ENCODE data around the gene HCRTR1.

Gene HCRTR1

DNA sequence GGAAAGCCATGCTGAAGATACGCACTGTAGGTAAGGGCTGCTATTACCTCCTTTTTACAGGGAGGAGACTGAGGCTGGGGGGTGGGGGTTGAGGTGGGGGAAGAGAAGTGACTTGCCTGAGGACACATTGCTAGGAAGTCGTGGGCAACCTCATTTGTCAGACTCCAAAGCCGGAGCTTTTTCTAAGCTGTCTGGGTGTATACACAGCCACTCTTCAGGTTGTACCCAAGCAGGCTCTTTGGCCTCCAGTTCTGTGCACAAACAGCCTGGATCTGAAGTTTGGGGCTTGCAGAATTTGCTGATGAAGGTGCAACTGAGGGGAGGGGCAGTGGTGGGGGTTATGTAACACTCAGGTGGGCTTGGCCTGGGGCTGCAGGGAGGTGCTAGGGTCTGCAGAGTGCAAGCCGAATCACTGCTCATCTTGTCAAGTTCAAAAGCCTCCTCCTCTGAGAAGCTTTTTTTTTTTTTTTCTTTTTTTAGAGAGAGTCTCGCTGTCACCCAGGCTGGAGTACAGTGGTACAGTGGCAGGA, 24.3 kb upstream of the HCRTR1 start:
- H3K9me3 ChIP-seq (ENCODE audit: control insufficient read depth, low read length), result no peaks in the 10 kb centered on the region
- no peak overlapping the region for H3K9ac ChIP-seq (ENCODE audit: low read length)
- H3K4me1 ChIP-seq (ENCODE audit: control insufficient read depth, insufficient read depth, low read length), result peaks cover 9% of the 10 kb centered on the region
- no peaks in the 10 kb centered on the region for H3K36me3 ChIP-seq (ENCODE audit: control insufficient read depth, insufficient read depth, low read length, severe bottlenecking)
- no peak for DNase-seq (ENCODE audit: low read depth)
- H3K27me3 ChIP-seq (replicated peaks; ENCODE audit: control insufficient read depth, insufficient read depth, low read length), result no peaks in the 10 kb centered on the region
- no peak overlapping the region for H3K4me3 ChIP-seq (ENCODE audit: low read length)

GRCh38 chr1:31593770-31594632, 23.5 kb upstream of the HCRTR1 start:
- peak; percentile 78 for DNase-seq (ENCODE audit: low read depth)
- H3K9me3 ChIP-seq (ENCODE audit: control insufficient read depth, low read length), result no peaks in the 10 kb centered on the region
- no peak overlapping the region for H3K4me3 ChIP-seq (ENCODE audit: low read length)
- H3K4me1 ChIP-seq (ENCODE audit: control insufficient read depth, insufficient read depth, low read length), result peaks cover 4% of the 10 kb centered on the region
- H3K27me3 ChIP-seq (replicated peaks; ENCODE audit: control insufficient read depth, insufficient read depth, low read length), result no peaks in the 10 kb centered on the region
- no peaks in the 10 kb centered on the region for H3K36me3 ChIP-seq (ENCODE audit: control insufficient read depth, insufficient read depth, low read length, severe bottlenecking)
- no peak overlapping the region for H3K9ac ChIP-seq (ENCODE audit: low read length)

DNA sequence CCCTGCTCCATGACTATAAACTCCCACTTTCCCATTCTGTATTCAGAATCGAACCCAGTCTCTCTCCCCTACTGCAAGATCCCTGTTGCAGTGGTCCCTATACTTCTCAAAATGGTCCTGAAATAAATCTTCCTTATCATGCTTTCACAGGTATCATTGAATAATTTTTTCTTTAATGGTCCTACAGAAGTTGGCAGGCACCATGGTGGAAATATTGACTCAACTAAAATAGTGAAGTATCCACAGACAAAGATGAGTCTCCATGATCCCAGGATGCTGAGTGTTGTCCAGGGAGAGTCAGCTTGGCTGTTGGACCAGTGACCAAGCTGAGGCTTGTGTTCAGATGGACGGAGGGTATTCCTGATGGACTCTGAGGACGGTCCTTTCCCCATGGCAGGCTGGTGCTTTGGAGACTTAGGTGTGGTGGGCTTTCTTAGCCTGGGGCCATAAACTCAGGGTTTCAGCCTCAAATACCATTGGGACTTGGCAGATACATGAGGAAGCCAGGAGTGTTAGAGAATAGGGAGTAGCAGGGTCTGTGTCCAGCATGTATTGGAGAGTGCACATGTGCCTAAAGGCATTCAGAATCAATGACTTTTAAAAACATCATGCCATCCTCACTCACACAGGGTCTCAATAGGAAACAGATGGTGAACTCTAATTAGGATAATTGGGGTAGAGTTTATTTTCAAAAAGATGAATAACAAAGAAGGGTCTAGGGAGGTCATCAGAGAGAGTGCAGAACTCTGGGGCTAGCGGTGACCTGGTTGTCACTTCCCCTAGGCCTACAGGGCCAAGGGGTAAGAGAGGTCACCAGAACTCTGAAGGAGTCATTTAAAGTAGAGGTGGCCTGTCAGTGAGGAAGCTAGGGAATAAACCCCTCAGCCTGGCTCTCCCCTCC, 21.4 kb upstream of the HCRTR1 start:
- H3K36me3 ChIP-seq (ENCODE audit: control insufficient read depth, insufficient read depth, low read length, severe bottlenecking), result no peaks in the 10 kb centered on the region
- no peak overlapping the region for H3K4me3 ChIP-seq (ENCODE audit: low read length)
- no peak overlapping the region for H3K9ac ChIP-seq (ENCODE audit: low read length)
- H3K4me1 ChIP-seq (ENCODE audit: control insufficient read depth, insufficient read depth, low read length), result no peaks in the 10 kb centered on the region
- no peaks in the 10 kb centered on the region for H3K9me3 ChIP-seq (ENCODE audit: control insufficient read depth, low read length)
- DNase-seq (ENCODE audit: low read depth), result no peak
- no peaks in the 10 kb centered on the region for H3K27me3 ChIP-seq (replicated peaks; ENCODE audit: control insufficient read depth, insufficient read depth, low read length)

- Histone ChIP-seq H3K27me3 (replicated peaks; ENCODE audit: control insufficient read depth, insufficient read depth, low read length) (no peaks in the 10 kb centered on the region), H3K36me3 (ENCODE audit: control insufficient read depth, insufficient read depth, low read length, severe bottlenecking) (no peaks in the 10 kb centered on the region), H3K9ac (ENCODE audit: low read length) (no peak overlapping the region), H3K9me3 (ENCODE audit: control insufficient read depth, low read length) (no peaks in the 10 kb centered on the region), H3K4me3 (ENCODE audit: low read length) (no peak overlapping the region), H3K4me1 (ENCODE audit: control insufficient read depth, insufficient read depth, low read length) (no peaks in the 10 kb centered on the region)
- no peak for DNase-seq (ENCODE audit: low read depth)
Measured at GRCh38 chr1:31596737-31597097, 20.8 kb upstream of the HCRTR1 start.

- Histone ChIP-seq H3K9ac (ENCODE audit: low read length) (no peak overlapping the region), H3K27me3 (replicated peaks; ENCODE audit: control insufficient read depth, insufficient read depth, low read length) (no peaks in the 10 kb centered on the region), H3K4me1 (ENCODE audit: control insufficient read depth, insufficient read depth, low read length) (no peaks in the 10 kb centered on the region), H3K4me3 (ENCODE audit: low read length) (no peak overlapping the region), H3K36me3 (ENCODE audit: control insufficient read depth, insufficient read depth, low read length, severe bottlenecking) (no peaks in the 10 kb centered on the region), H3K9me3 (ENCODE audit: control insufficient read depth, low read length) (no peaks in the 10 kb centered on the region)
- DNase-seq (ENCODE audit: low read depth), result no peak
Measured at GRCh38 chr1:31598980-31599379, 18.5 kb upstream of the HCRTR1 start.

- H3K4me1 ChIP-seq (ENCODE audit: control insufficient read depth, insufficient read depth, low read length), result no peaks in the 10 kb centered on the region
- no peak overlapping the region for H3K9ac ChIP-seq (ENCODE audit: low read length)
- no peak overlapping the region for H3K4me3 ChIP-seq (ENCODE audit: low read length)
- H3K36me3 ChIP-seq (ENCODE audit: control insufficient read depth, insufficient read depth, low read length, severe bottlenecking), result no peaks in the 10 kb centered on the region
- H3K27me3 ChIP-seq (replicated peaks; ENCODE audit: control insufficient read depth, insufficient read depth, low read length), result no peaks in the 10 kb centered on the region
- no peaks in the 10 kb centered on the region for H3K9me3 ChIP-seq (ENCODE audit: control insufficient read depth, low read length)
- DNase-seq (ENCODE audit: low read depth), result no peak
Measured at GRCh38 chr1:31600641-31601040, 16.8 kb upstream of the HCRTR1 start.

- DNase-seq (ENCODE audit: low read depth), result no peak
- Histone ChIP-seq H3K4me1 (ENCODE audit: control insufficient read depth, insufficient read depth, low read length) (no peaks in the 10 kb centered on the region), H3K9ac (ENCODE audit: low read length) (no peak overlapping the region), H3K9me3 (ENCODE audit: control insufficient read depth, low read length) (no peaks in the 10 kb centered on the region), H3K36me3 (ENCODE audit: control insufficient read depth, insufficient read depth, low read length, severe bottlenecking) (no peaks in the 10 kb centered on the region), H3K4me3 (ENCODE audit: low read length) (no peak overlapping the region), H3K27me3 (replicated peaks; ENCODE audit: control insufficient read depth, insufficient read depth, low read length) (no peaks in the 10 kb centered on the region)
Measured at GRCh38 chr1:31602081-31602480, 15.4 kb upstream of the HCRTR1 start.

- DNase-seq (ENCODE audit: low read depth), result no peak
- no peaks in the 10 kb centered on the region for H3K27me3 ChIP-seq (replicated peaks; ENCODE audit: control insufficient read depth, insufficient read depth, low read length)
- no peaks in the 10 kb centered on the region for H3K4me1 ChIP-seq (ENCODE audit: control insufficient read depth, insufficient read depth, low read length)
- H3K4me3 ChIP-seq (ENCODE audit: low read length), result no peak overlapping the region
- H3K9ac ChIP-seq (ENCODE audit: low read length), result no peak overlapping the region
- no peaks in the 10 kb centered on the region for H3K36me3 ChIP-seq (ENCODE audit: control insufficient read depth, insufficient read depth, low read length, severe bottlenecking)
- H3K9me3 ChIP-seq (ENCODE audit: control insufficient read depth, low read length), result no peaks in the 10 kb centered on the region
Measured at GRCh38 chr1:31605908-31606427, 11.5 kb upstream of the HCRTR1 start.

GRCh38 chr1:31607360-31607759, 10.1 kb upstream of the HCRTR1 start:
- no peak overlapping the region for H3K4me3 ChIP-seq (ENCODE audit: low read length)
- H3K9me3 ChIP-seq (ENCODE audit: control insufficient read depth, low read length), result no peaks in the 10 kb centered on the region
- DNase-seq (ENCODE audit: low read depth), result no peak

GRCh38 chr1:31609514-31610118, 7.9 kb upstream of the HCRTR1 start:
- Histone ChIP-seq H3K4me3 (ENCODE audit: low read length) (no peak overlapping the region), H3K4me1 (ENCODE audit: control insufficient read depth, insufficient read depth, low read length) (no peaks in the 10 kb centered on the region), H3K9me3 (ENCODE audit: control insufficient read depth, low read length) (no peaks in the 10 kb centered on the region), H3K36me3 (ENCODE audit: control insufficient read depth, insufficient read depth, low read length, severe bottlenecking) (no peaks in the 10 kb centered on the region), H3K27me3 (replicated peaks; ENCODE audit: control insufficient read depth, insufficient read depth, low read length) (no peaks in the 10 kb centered on the region), H3K9ac (ENCODE audit: low read length) (no peak overlapping the region)
- DNase-seq (ENCODE audit: low read depth), result peak; percentile 34

More at GRCh38 chr1:31607360-31607759, 10.1 kb upstream of the HCRTR1 start:
- Histone ChIP-seq H3K36me3 (ENCODE audit: control insufficient read depth, insufficient read depth, low read length, severe bottlenecking) (no peaks in the 10 kb centered on the region), H3K9ac (ENCODE audit: low read length) (no peak overlapping the region), H3K4me1 (ENCODE audit: control insufficient read depth, insufficient read depth, low read length) (no peaks in the 10 kb centered on the region), H3K27me3 (replicated peaks; ENCODE audit: control insufficient read depth, insufficient read depth, low read length) (no peaks in the 10 kb centered on the region)
